Activated T-cell treated with anti-CD3 and anti-CD28 coated beads for 48 hours (primary cell): ENCODE results near the gene SLX9.

ENCODE experiments used
- DNase-seq: peaks from one replicate; pipeline ENCODE4 v3.0.0-alpha.2; 2020; ENCODE audit warnings: low read depth

Gene SLX9

DNA sequence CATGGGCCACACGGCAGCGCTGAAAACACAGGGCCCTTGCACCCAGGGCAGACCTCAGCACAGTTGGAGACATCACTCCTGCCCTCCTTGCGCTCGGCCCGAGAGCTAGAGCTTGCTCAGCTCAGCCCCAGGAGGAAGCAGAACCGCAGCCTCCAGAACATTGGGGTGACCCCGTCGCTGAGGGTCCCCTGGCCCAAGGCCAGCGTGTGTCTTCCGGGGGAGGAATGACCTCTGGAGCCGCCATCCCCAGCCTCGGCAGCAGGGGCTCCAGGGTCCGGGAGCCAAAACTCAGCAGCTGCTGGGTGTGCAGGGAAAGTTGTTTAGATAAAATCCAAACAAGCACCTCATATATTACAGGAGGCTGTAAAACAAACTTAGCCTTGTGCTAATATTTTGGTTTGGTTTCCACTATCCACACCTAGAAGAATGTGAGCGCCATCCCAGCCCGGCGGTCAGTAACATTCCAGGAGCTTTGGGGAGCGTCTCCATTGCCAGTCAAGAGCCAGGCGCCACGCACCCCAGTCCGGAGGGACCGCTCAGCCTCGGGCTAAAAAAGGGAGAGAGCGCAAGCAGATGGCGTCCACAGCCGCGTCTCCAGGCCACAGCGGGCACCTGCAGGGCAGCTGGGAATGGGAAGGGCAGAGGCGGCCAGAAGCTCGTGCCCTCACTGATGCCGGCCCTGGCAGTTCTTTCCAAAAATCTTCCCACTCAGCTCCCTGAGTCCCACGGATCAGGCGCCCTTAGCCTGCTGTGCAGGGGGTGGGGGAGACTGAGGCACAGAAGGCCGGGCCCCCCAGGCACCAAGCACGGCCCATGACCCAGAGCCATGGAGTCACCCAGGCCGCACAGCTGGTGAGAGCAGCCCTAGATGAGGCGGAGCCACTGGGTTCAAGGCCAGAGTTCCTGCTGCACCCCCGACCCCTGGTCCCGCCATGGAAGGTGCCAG, 52.0 kb downstream of the SLX9 start:
- DNase-seq: no peak

- DNase-seq: no peak
Measured at GRCh38 chr21:44992608-44993031, 52.8 kb downstream of the SLX9 start.

- DNase-seq: no peak
Measured at GRCh38 chr21:44993321-44994046, 53.7 kb downstream of the SLX9 start.

- no peak for DNase-seq
Measured at GRCh38 chr21:44994047-44994694, 54.3 kb downstream of the SLX9 start.

DNA sequence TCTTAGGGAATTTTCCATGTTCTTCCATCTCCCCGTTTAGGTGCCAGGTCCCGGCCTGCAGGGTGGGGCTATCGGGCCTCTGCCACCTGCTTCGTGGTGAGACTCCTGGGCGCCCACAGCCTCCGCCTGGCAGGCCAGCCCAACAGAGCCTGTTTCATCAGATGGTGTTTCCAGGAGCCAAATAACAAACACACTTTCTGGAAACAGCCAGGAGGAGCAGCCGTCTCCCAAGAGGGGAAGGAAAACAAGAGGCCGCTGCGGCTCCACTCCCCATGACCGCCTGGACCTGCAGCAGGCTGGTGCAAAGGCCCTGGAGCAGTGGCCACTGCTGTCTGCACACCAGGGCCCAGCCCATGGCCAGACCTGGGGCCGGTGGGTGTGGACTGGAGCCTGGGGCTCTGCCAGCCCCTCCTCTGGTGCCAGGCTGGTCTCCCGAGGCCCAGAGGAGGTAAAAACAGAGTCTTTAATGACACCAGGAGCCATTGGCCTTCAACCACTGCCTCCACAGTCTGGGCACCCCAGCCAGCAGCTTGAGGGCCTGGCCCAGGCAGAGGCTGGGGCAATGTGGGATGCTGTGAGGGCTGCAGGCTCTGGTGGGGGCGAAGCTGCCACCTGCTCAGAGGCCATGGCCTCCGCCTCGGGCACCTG, 55.0 kb downstream of the SLX9 start:
- DNase-seq: no peak

GRCh38 chr21:44995343-44995941, 55.6 kb downstream of the SLX9 start:
- no peak for DNase-seq

DNA sequence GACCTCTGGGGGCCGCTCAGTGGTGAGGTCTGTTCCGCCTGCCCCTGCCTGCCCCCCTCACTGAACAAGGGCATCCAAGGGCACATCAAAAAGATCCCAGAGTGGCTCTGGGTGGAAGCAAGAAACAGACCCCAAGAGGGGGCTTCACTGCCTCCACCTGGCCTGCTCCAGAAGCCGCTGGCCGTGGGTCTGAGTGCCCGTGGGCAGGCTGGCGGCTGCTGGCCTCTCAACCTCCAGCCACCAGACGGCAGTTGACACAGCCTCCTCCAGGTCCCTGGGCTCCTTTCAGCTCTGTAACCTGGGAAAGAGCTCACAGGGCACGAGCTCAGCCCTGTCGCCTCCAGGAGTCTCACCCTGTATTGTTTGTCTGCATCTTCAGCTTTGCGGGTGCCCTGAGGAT, 56.3 kb downstream of the SLX9 start:
- DNase-seq: no peak

DNA sequence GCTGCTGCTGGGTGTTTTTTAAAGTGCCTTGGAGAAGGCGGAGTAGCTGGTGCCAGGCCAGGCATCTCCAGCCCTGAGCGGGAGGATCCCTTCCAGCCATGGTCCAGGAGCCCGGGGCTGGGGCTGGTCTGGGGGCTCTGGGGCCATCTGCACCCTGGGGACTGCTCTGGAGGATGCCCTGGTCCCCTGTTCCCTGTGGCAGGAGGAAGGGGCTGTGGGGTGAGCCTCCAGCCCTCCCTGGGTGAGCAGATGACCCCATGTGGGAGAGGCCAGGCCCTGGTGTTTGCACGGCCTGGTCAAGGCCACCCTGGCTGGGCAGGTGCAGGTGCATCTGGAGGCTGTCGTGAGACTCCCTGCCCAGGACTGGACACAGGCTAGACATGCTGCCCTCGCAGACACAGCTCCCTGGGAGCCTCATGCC, 56.7 kb downstream of the SLX9 start:
- DNase-seq: no peak

DNA sequence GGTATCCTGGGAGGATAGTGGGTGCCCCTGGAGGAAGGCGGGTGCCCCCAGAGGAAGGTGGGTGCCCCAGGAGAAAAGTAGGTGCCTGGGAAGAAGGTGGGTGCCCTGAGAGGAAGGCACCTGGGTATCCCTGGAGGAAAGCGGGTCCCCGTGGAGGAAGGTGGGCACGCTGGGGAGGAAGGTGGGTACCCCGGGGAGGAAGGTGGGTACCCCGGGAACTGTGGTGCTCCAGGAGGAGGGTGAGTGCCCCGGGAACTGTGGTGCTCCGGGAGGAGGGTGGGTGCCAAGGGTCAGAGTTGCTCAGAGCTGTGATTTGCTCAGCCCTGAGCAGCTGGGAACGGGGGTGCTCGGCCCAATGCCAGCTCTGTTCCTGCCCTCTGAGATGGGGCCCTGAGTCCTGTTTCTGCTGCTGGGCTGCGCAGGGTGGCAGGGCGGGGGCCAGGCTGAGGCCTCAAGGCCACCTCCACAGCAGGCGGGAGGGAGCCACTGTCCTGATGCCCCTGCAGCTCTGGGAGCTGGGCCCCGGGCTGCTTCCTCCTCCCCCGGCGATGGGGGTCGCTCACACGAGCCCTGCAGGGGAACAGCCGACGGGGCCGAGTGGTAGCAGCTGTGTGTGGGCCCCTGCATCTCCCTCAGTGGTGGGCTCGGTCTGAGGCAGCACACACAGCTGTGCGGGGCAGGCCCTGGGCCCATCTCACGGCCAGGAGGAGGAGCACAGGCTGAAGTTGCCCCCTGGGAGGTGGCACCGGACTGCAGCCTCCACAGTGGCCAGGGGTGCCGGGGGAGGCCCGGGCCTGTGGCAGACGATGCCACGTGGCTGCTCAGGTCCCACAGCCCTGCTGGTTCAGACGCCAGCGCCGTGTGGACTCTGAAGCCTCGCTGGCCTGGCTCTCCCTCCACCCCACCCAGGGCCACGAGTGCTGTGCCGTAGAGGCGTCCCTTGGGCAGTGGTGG, 57.4 kb downstream of the SLX9 start:
- no peak for DNase-seq

DNA sequence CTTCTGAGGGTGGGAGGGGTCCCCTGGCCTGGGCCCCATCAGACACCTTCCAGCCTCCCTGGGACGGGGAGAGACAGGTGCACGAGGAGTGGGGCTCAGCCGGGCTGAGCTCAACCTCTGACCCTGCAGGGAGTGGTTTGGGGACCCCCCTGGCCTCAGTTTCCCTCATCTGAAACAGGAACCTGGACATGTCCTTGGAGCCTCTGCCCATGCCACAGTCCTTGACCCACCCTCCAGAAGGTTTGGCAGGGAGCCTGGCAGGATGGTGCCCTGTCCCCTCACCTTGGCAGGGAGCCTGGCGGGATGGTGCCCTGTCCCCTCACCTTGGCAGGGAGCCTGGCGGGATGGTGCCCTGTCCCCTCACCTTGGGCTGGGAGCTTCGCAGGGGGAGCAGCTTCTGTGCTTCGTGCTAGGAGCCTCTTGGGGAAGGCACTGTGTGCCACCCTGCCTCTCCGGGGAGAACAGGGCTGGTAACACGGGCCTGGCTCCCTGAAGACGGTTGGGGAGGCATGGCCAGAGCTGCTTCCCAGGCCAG, 58.3 kb downstream of the SLX9 start:
- DNase-seq: no peak

DNA sequence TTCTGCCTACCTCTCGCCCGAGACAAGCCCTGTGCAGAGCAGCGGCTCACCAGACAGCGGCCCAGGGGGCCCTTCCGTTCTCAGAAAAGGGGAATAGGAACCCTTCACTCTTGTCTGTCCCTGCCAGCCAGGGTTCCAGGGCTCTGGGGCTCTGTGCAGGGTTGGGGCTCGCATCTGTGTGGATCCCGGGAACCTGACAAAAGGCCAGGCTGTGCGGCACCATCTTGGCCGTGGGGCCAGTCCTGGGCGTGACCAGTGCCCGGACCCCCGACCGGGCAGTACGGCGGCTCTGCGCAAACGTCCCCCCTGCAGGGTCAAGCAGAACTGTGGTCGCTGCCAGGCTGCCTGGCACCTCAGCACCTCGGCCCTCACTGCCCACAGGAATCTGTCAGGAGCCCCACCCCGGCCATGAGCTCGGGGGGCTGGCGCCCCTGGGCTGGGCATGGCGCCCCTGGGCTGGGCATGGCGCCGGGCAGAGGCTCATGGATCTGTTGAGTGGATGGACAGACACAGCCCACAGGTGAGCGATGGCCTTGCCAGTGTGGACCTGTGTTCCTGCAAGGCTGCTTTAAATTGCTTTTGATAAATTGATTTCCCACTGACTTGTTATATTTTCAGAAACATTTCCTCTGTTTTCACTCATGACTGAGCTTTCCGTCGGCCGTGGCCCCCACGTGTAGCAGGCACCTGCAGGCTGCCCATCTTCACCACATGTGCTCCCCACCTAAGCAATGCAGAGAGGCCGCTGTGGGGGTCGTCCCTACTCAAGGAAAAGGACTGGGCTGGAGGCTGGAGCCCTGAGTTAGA, 59.0 kb downstream of the SLX9 start:
- no peak for DNase-seq

DNA sequence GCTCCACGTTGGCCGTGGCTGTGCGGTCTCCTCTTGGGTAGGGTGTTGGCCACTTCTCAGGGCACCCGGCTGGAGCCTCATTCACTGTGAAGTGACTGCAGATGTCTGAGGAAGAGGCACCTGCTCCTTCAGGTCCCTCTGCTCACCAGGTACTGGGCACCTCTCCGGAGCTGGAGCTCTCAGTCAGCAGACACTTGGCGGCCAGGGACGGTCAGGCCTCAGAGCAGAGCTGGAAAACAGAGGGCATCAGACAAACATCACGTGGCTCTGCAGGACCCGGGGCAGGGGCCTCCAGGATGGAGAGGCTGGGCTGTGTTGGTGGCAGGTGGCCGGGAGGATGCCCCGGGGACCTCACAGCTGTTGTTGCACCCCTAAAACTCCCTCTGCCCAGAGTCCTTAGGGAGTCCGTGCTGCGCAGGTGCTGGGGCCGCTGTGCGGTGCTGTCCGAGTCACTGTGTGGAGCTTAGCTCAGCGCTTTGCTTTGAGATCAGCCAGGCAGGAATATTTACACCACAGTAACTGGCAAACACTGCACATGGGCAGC, 59.7 kb downstream of the SLX9 start:
- DNase-seq: no peak

DNA sequence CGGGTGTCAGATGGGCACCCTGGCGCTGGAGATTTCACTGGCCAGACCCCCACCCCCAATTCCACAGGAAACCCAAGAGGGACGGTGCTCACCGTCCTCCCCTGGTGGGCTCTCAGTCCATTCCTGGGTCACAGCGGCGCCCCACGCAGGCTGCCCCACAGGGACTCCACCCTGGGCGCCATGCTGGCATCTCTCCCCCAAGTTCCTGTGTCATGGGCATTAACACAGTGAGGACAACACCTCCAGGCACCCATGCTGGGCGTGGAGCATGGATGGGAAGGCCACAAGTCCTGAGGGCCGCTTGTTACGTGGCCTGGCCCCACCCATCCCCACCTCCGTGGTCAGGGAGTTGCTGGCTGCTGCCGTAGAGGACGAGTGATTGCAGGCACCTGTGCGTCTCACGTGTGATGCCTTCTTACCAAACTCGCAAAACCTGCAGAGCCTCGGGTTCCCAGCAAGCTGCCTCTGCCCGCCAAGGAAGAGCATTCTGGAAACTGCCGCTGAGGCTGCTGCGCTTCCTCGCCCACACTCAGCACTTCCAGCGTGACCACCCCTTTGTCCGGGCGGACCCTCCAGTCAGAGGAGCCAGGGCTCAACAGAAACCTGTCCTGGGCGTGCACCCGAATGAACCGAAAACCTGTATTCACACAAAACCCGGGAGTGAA, 60.3 kb downstream of the SLX9 start:
- no peak for DNase-seq

- DNase-seq: no peak
Measured at GRCh38 chr21:45000637-45001133, 60.9 kb downstream of the SLX9 start.

DNA sequence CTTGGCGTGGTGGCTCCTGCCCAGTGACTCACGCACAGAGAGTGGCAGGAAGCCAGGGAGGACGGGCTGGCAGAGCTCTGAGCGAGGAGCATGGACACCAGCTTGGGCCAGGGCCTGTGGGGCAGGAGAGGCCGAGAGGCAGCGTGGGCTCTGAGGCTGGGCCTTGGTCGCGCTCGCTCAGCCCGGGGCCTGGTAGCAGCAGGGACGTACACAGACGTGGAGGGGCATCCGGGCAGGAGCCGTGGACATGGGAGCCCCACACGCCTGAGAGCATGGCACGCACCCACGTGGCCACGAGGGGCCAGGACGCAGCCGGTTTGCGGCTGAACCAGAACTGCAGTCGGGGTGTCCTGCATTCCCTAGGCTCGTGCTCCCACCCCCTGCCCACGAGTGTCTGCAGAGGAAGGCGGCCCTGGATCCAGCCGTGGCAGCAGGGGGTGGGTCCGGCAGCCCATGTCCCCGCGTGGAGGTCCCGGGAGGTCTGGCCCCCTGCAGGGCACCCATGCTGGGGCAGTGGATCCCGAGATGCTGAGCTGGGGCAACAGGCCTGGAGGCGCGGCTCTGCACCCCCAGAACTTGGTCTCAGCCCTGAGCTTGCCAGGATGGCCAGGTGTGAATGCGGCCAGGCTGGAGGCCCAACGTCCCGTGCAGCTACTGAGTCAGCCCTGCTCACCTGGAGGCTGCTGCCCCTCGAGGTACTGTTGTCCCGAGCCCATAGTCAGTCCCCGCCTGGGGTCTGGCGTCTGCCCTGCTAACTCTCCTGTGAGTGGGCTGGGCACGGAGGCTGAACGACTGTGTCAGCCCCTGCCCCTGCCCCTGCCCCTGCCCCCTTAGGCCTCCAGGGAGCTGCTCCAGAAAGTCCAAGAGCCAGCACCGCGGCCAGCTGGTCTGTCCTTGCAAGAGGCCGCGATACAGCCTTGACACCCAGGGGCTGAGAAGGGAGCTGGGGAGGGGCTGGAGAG, 61.6 kb downstream of the SLX9 start:
- no peak for DNase-seq

DNA sequence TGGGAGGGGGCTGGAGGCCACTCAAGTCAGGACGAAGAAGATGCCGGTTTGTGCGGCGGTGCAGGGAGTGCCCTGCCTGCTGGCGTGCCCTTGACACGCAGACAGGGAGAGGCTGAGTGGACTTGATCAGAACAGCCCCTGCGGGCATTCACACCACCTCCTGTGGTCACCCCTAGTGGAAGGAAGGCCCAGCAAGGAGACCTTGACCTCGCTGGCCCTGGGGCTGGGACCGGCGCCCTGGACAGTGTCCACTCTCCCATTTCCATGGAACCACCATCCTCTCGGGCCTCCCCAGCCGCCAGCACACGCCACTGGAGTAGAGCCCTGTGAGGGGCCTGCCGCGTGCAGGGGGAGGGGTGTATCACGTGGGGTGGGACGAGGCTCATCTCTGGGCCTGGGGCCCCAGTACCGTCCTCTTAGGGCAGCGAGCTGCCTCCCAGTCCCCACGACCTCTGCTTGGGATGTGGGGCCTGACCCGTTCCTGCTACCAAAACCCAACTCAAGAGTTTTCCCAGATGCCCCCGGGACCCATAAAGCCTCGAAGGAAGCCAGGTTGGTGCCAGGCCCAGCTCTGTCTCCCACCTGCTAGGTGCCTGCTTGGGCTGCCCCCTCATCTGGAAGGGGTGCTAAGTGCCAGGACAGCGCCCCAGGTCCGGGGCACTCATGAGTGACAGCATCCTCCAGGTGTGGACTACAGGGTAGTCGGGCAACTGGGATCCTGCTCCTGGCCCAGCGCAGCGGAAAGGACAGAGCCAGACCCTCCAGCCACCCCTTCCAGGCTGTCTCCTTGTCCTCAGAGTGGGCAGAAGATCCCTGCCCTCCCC, 62.8 kb downstream of the SLX9 start:
- no peak for DNase-seq
